ENCODE measurements around the gene IFITM5.

GRCh38 chr11:315051-315481 lies 15.7 kb upstream of the IFITM5 start:
- no peak for TF ChIP-seq CTCF (IDR thresholded peaks at IDR 0.05)
- TF ChIP-seq POLR2A (IDR thresholded peaks at IDR 0.05) = no peak
- no peak for TF ChIP-seq EP300 (IDR thresholded peaks at IDR 0.05)

All from ovary (tissue), 3 donors.